Measurements from ENCODE around the gene CCNYL1. TPM values are rescaled to one million over a fixed set of nuclear protein-coding genes. Genes with fewer than 3 reads are reported as not detected.

Gene CCNYL1
- total and polyA plus RNA-seq, 12 donors, result 3.6 to 16.1 (median 9.1) TPM

- Histone ChIP-seq H3K27me3 (no peaks in the 10 kb centered on the region), H3K36me3 (no peaks in the 10 kb centered on the region), H3K4me1 (peaks cover 0 to 18% (median 11%) of the 10 kb centered on the region in 9 donors), H3K27ac (no peak overlapping the region), H3K4me3 (no peak overlapping the region), H3K9me3 (no peaks in the 10 kb centered on the region)
- 47 to 97% methylated on average over 2 of the region's 2 CpGs for WGBS, 2 donors
- DNase-seq (no peak), ATAC-seq (no peak)
- no peak for TF ChIP-seq CTCF (IDR thresholded peaks at IDR 0.05)
- intact Hi-C loops (cut with DNase I), result no loop called here
Measured at GRCh38 chr2:207673431-207673830, 38.0 kb upstream of the CCNYL1 start.

GRCh38 chr2:207674266-207674774 is 37.1 kb upstream of the CCNYL1 start:
- Histone ChIP-seq H3K36me3 (no peaks in the 10 kb centered on the region), H3K9me3 (no peaks in the 10 kb centered on the region), H3K27me3 (peaks cover 0 to 5% (median 0%) of the 10 kb centered on the region in 7 donors), H3K27ac (no peak overlapping the region), H3K4me3 (no peak overlapping the region), H3K4me1 (peaks cover 0 to 18% (median 11%) of the 10 kb centered on the region in 9 donors)
- TF ChIP-seq CTCF (IDR thresholded peaks at IDR 0.05), result no peak
- no peak for DNase-seq
- ATAC-seq, result no peak
- intact Hi-C loops (cut with DNase I), result no loop called here

GRCh38 chr2:207674826-207675225 is 36.6 kb upstream of the CCNYL1 start:
- Histone ChIP-seq H3K4me1 (peaks cover 0 to 18% (median 11%) of the 10 kb centered on the region in 9 donors), H3K36me3 (no peaks in the 10 kb centered on the region), H3K27ac (no peak overlapping the region), H3K9me3 (no peaks in the 10 kb centered on the region), H3K27me3 (peaks cover 0 to 8% (median 0%) of the 10 kb centered on the region in 7 donors), H3K4me3 (no peak overlapping the region)
- no peak for TF ChIP-seq CTCF (IDR thresholded peaks at IDR 0.05)
- ATAC-seq, result no peak
- DNase-seq, result no peak
- intact Hi-C loops (cut with DNase I), result no loop called here
- WGBS, 2 donors, result 72 to 80% methylated on average over 2 of the region's 2 CpGs

- ATAC-seq, result peak in 7 of 8 donors; percentile 33 to 87 (median 84)
- Histone ChIP-seq H3K27ac (peak overlapping the region in 9 of 10 donors; percentile 5 to 75 (median 43)), H3K36me3 (no peaks in the 10 kb centered on the region), H3K4me3 (peak overlapping the region in 3 of 10 donors; percentile 7 to 31 (median 15)), H3K27me3 (peaks cover 0 to 27% (median 0%) of the 10 kb centered on the region in 7 donors), H3K4me1 (peaks cover 0 to 18% (median 11%) of the 10 kb centered on the region in 9 donors), H3K9me3 (no peaks in the 10 kb centered on the region)
- intact Hi-C loops (cut with DNase I), result loop anchor here in 1 of 10 donors (2.0 kb wide), 1 partner anchor 52 kb away; the partner anchor contains the start of gene METTL21A
- DNase-seq, result no peak
- no peak for TF ChIP-seq CTCF (IDR thresholded peaks at IDR 0.05)
- 19 to 24% methylated on average over 5 of the region's 5 CpGs for WGBS, 2 donors
Measured at GRCh38 chr2:207676827-207677354, 34.5 kb upstream of the CCNYL1 start.
